Natural killer cell (primary cell): Measurements from ENCODE around the gene PLXNA2. TPM values are rescaled to one million over a fixed set of nuclear protein-coding genes. Genes with fewer than 3 reads are reported as not detected.

Experiments
- ATAC-seq, 3 donors: fragments of 150-1000 bp in 2 of 3; fragments of 200-7000 bp in 1 of 3; cut with Tn5 transposase; 1 replicate in 1 of 3; 2 replicates in 2 of 3; pipeline ENCODE4 v1.10.0; 2021; ENCODE audit warnings: mild to moderate bottlenecking in 2 of 3, moderate library complexity in 2 of 3
- DNase-seq, 2 donors: peaks; one replicate each; pipeline versions ENCODE4 v3.0.0 to v3.0.0-alpha.2; 2013 to 2021; ENCODE audit warnings: mixed read lengths in 1 of 2
- H3K27ac ChIP-seq: one replicate; pipeline ENCODE4 v1.5.1; 2013; ENCODE audit warnings: mild to moderate bottlenecking, low read length
- H3K27me3 ChIP-seq: one replicate; pipeline ENCODE4 v1.6.1; 2013; ENCODE audit warnings: low read length; ENCODE audit not compliant: control insufficient read depth, insufficient read depth
- H3K36me3 ChIP-seq: one replicate; pipeline ENCODE4 v1.6.1; 2013; ENCODE audit warnings: low read length; ENCODE audit not compliant: control insufficient read depth, insufficient read depth
- H3K4me1 ChIP-seq: one replicate; pipeline ENCODE4 v1.6.1; 2013; ENCODE audit warnings: low read length; ENCODE audit not compliant: control insufficient read depth, insufficient read depth
- H3K4me3 ChIP-seq: one replicate; pipeline ENCODE4 v1.5.1; 2013; ENCODE audit warnings: low read length
- H3K9me3 ChIP-seq: one replicate; pipeline ENCODE4 v1.6.1; 2013; ENCODE audit warnings: low read length; ENCODE audit not compliant: control insufficient read depth, insufficient read depth
- H3K27ac Mint-ChIP-seq, 2 donors: one replicate each; pipeline ENCODE4 v1.8.0; 2022; ENCODE audit warnings: mild to moderate bottlenecking in 2 of 2, mixed read lengths in 2 of 2, moderate library complexity in 1 of 2
- H3K27me3 Mint-ChIP-seq, 2 donors: one replicate each; pipeline ENCODE4 v1.8.0; 2022; ENCODE audit warnings: low read depth in 2 of 2, mixed read lengths in 2 of 2
- H3K36me3 Mint-ChIP-seq: one replicate; pipeline ENCODE4 v1.8.0; 2022; ENCODE audit warnings: mixed read lengths
- H3K4me1 Mint-ChIP-seq, 2 donors: one replicate each; pipeline ENCODE4 v1.8.0; 2022; ENCODE audit warnings: mixed read lengths in 2 of 2
- H3K4me3 Mint-ChIP-seq: one replicate; pipeline ENCODE4 v1.8.0; 2022; ENCODE audit warnings: mild to moderate bottlenecking, moderate library complexity, mixed read lengths
- H3K9me3 Mint-ChIP-seq, 2 donors: one replicate each; pipeline ENCODE4 v1.8.0; 2022; ENCODE audit warnings: mixed read lengths in 2 of 2
- CTCF ChIP-seq: fragments of 200-600 bp; IDR thresholded peaks from one replicate; pipeline ENCODE4 v1.8.0; 2022; ENCODE audit warnings: antibody characterized with exemption
- WGBS: methylation state at CpG from one replicate; pipeline ENCODE4 v1.1.7; 2013; ENCODE audit warnings: missing lambda C conversion rate; ENCODE audit not compliant: insufficient coverage; 5-methylcytosine and 5-hydroxymethylcytosine counted together
- intact Hi-C: fragments of 100-400 bp; cut with micrococcal nuclease; formaldehyde crosslinking; loops from one replicate; pipeline ENCODE4 v1.14.2; 2022
- total RNA-seq, 4 donors: library from RNA; stranded (reverse); fragments of 120-200 nt in 1 of 4; gene quantifications; one replicate each; pipeline versions ENCODE4 v1.2.3 to v1.2.4, GENCODE V29; 2013 to 2022

The PLXNA2 gene
- total RNA-seq, 3 donors from 2014 or later (not counting 1 experiment from before 2014, with no cell fraction given) = 2.8 to 8.4 (median 2.8) TPM

- Mint-ChIP-seq H3K4me1 (no peaks in the 10 kb centered on the region), H3K9me3 (no peaks in the 10 kb centered on the region), H3K36me3 (no peaks in the 10 kb centered on the region), H3K27me3 (peaks cover 39 to 54% of the 10 kb centered on the region in 2 donors), H3K27ac (no peak overlapping the region), H3K4me3 (no peak overlapping the region)
- 83% methylated on average over 11 of the region's 11 CpGs for WGBS
- intact Hi-C loops = no loop called here
- Histone ChIP-seq H3K36me3 (no peaks in the 10 kb centered on the region), H3K4me3 (no peak overlapping the region), H3K9me3 (no peaks in the 10 kb centered on the region), H3K4me1 (no peaks in the 10 kb centered on the region), H3K27ac (no peak overlapping the region), H3K27me3 (peaks cover 4% of the 10 kb centered on the region)
- DNase-seq (no peak), ATAC-seq (no peak)
- TF ChIP-seq CTCF = no peak
Measured at GRCh38 chr1:208167261-208167869, 76.8 kb downstream of the PLXNA2 start.

GRCh38 chr1:208166340-208167138 is 77.6 kb downstream of the PLXNA2 start:
- no peaks in the 10 kb centered on the region for H3K9me3 ChIP-seq
- no peaks in the 10 kb centered on the region for H3K36me3 ChIP-seq
- Mint-ChIP-seq H3K27me3 (peaks cover 41 to 58% of the 10 kb centered on the region in 2 donors), H3K4me1 (no peaks in the 10 kb centered on the region), H3K36me3 (no peaks in the 10 kb centered on the region), H3K9me3 (no peaks in the 10 kb centered on the region), H3K27ac (no peak overlapping the region), H3K4me3 (no peak overlapping the region)
- no peak overlapping the region for H3K27ac ChIP-seq
- TF ChIP-seq CTCF = no peak
- peaks cover 4% of the 10 kb centered on the region for H3K27me3 ChIP-seq
- 62% methylated on average over 2 of the region's 4 CpGs for WGBS
- no peaks in the 10 kb centered on the region for H3K4me1 ChIP-seq
- H3K4me3 ChIP-seq = no peak overlapping the region
- DNase-seq = no peak
- ATAC-seq = no peak
- intact Hi-C loops = no loop called here

GRCh38 chr1:208165659-208166058 is 78.5 kb downstream of the PLXNA2 start:
- Histone ChIP-seq H3K4me3 (no peak overlapping the region), H3K27ac (no peak overlapping the region), H3K9me3 (no peaks in the 10 kb centered on the region), H3K27me3 (peaks cover 4% of the 10 kb centered on the region), H3K36me3 (no peaks in the 10 kb centered on the region), H3K4me1 (no peaks in the 10 kb centered on the region)
- Mint-ChIP-seq H3K9me3 (no peaks in the 10 kb centered on the region), H3K36me3 (no peaks in the 10 kb centered on the region), H3K27ac (no peak overlapping the region), H3K27me3 (peaks cover 37 to 58% of the 10 kb centered on the region in 2 donors), H3K4me3 (no peak overlapping the region), H3K4me1 (no peaks in the 10 kb centered on the region)
- no peak for ATAC-seq
- 83% methylated on average over 6 of the region's 6 CpGs for WGBS
- TF ChIP-seq CTCF = no peak
- no peak for DNase-seq
- intact Hi-C loops = no loop called here
